NCI-H526 (cell line): ENCODE data around the gene THAP7.
A peak's percentile ranks its signal among the peaks of the same experiment; 100 is the strongest.
"Not testable (repeated sequence)": the region's sequence is repeated elsewhere in the genome, so short reads cannot be mapped to it uniquely, and the experiment has no call there.

Experiments used
- DNase-seq, 2 experiments: peaks; one replicate each; lab custom pipeline; 2025; lab: John Stamatoyannopoulos, UW

THAP7 gene, protein sequence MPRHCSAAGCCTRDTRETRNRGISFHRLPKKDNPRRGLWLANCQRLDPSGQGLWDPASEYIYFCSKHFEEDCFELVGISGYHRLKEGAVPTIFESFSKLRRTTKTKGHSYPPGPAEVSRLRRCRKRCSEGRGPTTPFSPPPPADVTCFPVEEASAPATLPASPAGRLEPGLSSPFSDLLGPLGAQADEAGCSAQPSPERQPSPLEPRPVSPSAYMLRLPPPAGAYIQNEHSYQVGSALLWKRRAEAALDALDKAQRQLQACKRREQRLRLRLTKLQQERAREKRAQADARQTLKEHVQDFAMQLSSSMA

DNA sequence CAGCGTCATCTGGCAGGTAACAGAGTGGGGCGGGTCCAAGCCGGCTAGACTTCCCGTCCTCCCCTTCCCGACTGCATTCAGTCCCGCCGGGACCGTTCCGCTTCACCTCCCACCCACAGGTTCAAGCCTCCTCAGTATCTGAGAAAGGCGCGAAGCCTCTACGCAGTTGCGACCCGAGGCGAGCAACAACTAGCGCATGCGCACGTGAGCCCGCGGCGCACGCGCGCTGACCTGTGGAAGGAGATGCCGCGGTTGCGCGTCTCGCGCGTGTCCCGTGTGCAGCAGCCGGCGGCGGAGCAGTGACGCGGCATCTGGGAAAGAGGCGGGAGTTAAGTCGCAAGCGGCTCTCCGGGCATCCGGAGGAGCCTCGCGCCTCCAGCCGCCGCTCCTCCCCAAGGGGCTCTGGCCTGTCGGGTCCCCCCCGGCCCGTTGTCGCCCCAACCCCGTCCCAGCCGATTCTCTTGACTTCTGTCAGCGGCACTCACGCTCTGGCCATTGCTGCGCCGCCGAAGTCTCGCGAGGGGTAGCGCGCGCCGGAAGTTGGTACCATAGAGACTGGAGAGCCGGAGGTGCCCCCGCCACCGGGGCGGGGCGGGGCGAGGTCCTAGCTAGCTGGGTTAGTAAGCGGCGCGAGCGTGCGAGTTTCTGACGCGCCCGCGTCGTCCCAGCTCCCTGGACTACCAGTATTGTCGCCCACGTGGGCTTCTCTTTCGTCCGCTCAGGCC, at the start of gene THAP7:
THAP7 (minus strand) TSS at position 518 of the 725 bp plus-strand sequence; CDS start at position 311, 207 bp downstream.
- DNase-seq, result peak; percentile 85 to 93

DNA sequence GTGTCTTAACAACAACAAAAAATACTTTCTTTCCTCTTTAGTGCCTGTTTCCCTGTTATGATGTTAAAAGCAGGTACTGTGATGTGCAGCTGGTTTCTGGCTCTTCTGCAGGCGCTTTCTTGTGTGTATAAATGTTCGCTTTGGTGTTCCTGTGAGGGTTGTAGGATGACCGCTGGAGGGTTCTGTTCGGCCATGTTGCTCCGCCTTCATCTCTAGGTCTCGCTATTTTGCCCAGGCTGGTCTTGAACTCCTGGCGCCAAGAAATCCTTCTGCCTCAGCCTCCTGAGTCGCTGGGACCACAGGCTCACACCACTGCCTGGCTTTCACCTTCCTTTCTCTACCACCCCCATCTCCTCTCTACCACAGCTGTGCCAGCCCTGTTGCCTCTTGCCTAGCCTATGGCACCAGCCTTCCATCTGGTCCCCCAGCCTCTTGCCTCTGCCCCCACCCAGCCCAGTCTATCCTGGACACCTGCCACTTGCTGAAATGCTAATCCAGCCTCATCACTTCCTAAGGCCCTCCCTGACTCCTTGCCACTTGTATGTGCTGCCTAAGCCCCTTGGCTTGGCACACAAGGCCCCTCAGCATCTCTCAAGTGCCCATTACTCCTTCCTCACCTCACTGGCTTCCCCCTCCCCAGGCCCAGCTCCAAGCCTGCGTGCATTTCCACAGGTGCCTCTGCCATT, 49.4 kb upstream of the THAP7 start:
- DNase-seq, result no peak

DNA sequence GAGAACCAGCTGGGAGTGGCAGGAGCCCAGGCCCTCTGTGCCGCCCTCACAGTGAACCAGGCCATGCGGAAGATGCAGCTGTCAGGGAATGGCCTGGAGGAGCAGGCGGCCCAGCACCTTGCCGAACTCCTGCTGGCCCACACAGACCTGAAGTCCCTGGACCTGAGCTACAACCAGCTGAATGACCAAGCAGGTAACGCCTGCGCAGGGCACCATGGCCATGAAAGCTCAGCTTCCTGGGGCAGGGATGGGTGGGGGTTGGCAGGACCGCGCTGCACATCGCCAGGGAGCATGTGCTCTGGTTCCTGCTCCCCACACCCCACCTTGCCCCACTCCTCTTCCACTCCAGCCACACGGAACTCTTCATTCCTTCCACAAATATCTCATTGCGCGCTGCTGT, 47.0 kb upstream of the THAP7 start:
- DNase-seq, result not testable (repeated sequence)

DNA sequence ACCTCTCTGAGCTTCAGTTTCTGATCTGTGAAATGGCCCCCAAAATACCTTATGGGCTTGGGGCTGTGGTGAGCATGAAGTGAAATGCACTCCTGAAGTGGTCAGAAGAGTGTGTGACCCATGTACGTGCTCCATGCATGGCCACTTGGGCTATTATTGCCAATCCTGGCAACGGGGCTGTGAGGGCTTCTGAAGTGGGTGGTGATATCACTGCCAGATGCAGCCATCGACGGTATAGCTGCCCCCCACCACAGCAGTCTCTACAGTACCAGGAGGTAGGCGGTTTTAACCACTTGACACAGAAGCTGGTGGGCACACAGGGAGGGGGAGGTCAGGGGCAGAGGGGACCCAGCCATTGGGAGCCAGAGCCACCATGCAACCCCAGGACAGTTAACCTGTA, 46.5 kb upstream of the THAP7 start:
- not testable (repeated sequence) for DNase-seq

DNA sequence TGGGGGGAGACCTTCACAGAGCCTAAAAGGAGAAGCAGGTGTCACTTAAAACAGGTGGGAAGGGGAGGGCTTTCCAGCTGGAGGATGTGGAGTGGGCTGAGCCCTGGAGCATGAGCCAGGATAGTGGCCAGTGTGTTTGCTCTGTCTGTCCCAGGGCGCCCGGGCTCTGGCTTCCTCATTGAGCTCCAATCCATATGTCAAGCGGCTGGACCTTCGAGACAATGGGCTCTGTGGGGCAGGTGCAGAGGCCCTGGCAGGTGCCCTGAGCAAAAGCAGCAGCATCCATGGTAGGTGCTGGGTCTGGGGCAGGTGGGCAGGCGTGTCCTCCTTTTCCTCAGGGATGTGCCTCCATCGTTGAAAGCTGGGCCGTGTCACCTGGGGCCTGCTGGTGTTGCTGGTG, 45.8 kb upstream of the THAP7 start:
- DNase-seq, result no peak

DNA sequence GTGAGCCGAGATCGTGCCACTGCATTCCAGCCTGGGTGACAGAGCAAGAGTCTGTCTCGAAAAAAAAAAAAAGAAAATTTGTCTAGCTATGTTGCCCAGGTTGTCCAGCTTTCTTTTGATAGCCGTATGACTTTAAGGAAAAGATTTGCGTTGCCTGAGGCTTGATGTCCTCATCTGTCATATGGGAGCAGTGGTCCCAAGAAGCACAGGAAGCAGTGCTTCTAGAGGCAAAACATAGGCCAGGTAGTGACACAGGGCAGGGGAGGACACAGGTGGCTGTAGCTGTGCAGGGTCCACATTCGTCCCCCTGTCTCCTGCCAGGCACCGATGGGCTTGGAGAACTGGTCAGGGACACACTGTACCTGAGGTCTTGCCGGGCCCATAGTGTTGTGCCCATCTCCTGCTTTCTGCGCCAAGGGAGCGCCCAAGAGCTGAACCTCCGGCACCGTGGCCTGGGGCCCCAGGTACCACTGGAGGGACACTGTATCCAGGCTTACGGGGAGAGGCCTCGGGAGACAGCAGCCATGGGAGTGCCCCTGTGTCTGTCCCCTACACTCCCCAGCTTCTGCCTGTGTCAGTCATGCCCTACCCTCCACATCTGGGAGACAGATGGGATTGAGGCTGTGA, 45.2 kb upstream of the THAP7 start:
- no peak for DNase-seq

DNA sequence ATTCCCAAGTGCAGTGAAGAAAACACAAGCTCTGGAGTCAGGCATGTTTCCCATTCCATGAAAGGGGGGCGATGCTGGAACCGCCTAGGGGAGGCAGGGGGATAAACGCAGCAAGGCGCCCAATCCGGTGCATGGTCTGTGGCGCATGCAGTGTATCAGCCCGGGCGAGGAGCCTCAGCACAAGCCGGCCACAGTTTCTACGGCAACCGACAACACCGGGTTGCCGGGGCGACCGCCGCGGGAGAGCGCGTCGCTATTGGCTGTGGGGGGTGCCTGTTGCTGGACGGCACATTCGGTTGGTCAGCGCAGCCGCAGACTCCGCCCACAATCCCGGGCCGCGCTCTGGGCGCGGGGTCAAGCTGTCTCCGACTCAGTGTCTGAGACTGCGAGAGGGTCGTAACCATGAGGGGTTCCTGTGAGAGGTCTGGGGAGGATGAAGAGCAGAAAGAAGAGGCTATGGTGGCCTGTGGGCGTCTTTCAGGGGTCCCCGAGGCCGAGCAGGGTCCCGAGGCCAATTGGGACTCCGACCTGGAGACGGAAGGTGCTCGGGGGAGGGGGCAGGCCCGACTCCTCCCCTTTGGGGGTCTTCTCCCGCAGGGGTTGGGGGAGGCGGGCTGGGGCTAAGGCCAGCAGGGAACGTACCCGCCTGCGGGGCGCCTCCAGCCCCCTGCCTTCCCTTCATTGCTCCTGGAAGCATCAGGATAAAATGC, 43.8 kb upstream of the THAP7 start, which contains the start of gene LRRC74B:
LRRC74B (plus strand) TSS at position 362 of the 710 bp plus-strand sequence; CDS start at position 403, 41 bp downstream.
- DNase-seq, result peak; percentile 66 to 92

DNA sequence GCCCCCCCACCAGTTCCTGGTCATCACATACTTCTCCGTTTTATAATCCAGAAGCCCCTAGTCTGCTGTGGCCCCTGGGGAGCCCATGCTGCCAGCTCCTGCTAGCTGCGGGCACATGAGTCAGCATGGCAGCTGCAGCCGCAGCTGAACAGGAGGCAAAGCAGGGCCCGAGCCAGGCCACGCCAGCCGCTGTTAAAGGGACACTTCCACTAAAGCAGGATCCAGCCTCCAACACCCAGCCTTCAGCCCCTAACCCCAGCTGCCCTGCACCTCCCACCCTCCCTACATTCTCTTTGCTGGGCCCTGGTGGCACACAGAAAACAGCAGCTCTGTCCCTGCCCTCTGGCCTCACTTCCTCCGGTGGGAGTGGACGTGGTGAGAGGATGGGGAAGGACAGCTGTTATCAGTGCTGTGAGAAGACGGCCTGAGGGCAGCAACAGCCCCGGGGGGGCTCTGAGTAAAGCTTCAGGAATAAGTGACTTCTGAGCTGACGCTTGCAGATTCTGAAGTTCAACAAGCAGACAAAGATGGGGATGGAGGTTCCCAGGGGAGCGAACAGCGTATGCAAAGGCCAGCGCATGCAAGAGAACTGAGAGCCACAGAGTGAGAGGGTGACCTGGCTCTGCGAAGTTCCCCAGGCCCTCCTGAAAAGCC, 43.1 kb upstream of the THAP7 start:
- DNase-seq, result peak in 1 of 2 experiments; percentile 46

DNA sequence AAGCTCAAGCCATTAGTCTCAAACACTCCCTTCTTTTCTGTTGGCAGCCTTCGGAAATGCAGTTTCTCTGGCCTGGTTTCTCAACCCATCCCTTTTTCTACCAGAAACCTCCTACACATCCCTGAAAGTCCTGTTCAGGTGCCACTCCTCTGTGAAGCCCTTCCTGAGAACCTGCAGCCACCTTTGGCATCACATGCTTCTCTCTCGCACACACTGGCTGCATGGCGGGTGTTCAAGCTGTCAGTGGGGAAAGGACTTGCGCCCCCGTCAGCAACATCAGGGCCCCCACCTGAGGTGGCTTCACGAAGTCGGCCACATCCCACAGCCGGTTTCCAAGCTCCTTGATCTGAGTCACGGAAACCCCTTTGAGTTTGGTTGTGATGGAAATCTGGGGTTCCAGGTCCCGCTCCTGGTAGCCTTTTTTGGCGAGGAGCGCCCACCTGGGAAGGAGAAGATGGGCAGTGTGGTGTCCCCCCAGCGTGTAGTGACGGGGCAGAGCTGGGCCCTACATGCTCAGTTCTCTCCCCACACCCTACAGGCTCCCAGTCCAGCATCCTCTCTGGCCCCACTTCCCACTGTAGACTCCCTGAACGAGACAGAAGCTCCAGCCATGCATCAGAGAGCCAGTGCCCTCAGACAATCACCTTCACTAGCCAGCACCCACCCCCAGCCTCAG, 42.1 kb upstream of the THAP7 start:
- no peak for DNase-seq

DNA sequence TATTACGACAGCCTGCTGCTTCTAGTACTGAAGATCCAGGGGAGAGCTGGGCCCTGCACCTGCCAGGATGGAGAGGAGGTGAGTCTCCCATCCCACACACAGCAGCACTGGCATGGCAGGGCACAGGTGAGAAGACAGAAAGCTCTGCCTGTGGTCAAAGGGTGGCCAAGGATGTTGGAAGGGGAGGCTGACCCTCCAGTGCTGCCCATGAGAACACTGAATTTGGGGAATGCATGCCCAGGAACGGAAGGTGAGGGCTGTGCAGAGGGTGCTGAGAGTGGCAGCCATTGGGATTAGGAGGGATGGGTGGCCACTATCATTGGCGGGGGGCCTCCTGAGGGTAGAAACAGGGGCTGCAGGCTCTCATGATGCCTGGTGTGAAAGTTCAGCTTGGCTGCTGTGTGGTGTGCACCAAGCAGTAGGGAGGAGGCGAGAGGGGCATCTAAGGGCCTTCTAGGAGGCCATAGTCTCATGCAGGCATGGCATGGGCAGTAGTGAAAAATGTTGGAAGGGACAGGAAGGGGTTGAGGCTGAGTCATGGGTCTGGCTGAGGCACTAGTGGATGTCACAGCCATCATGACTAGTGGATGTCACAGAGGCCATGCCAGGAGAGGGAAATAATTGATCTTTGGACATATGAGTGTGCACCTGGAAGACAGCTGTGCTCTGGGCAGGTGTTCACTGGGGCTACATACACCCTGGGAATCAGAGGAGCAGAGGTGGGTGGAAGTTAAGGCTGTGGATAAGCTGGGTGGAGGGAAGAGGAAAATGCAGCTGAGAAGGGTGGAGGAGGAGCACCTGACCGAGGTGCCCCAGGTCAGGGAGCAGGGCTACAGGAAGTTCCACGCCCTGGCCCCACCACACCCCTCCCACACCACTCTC, 41.3 kb upstream of the THAP7 start:
- no peak for DNase-seq

DNA sequence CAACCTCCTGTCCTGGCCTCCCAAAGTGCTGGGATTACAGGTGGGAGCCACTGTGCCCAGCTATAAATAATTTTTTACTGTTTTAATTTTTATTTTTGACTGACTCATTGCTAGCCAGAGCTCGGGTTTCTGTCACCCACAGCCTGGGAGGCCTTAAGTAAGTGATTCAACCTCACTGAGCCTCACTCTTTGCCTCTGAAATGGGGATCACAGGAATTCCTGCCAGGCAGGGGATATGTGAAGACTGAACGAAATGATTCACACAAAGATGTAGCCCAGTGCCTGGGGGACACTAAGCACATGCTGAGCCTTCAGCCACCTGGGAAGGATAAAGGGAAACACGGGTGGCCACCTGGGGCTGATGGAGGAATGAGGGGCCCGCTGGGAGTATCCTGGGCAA, 40.0 kb upstream of the THAP7 start:
- no peak for DNase-seq

DNA sequence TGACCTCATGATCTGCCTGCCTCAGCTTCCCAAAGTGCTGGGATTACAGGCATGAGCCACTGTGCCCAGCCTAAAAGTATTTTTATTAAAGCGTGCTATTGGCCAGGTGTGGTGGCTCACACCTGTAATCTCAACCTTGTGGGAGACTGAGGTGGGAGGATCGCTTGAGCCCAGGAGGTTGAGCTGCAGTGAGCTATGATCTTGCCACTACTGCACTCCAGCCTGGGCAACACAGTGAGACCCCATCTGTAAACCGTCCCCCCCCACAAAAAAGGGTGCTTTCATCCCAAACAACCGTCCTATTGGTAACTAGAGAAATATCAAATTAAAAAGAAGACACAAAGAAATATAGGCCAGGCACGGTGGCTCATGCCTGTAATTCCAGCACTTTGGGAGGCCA, 37.2 kb upstream of the THAP7 start:
- not testable (repeated sequence) for DNase-seq

DNA sequence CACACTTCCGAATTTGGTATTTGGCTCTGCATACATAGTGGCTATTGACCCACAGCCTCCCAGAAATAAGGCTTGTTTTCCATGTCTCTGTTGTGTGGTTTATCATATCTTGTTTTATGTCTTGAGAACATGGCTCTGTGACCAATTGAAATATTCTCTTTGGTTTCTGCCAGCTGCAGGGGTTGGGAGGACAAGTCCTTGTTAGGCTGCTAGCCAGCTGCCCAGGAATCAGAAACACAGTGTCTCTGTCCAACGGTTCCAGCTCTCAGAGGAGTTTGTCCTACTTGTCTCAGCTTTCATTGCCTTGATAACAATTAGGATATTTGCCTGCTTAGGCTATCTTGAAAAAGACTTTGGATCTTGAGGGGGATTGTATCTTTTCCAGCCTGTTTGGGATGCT, 36.5 kb upstream of the THAP7 start:
- DNase-seq, result no peak

DNA sequence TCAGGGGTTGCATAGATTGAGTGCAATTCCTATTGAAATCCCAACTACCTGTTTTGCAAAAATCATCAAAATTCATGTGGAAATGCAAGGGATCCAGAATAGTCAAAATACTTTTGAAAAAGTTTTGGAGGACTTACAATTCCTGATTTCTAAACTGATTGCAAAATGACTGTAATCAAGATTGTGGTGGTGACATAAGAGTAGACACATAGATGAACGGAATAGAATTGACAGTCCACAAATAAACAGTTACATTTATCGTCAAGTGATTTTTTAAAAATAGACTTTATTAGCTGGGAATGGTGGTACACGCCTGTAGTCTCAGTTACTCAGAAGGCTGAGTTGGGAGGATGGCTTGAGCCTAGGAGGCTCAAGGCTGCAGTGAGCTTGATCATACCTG, 33.1 kb upstream of the THAP7 start:
- DNase-seq, result no peak

DNA sequence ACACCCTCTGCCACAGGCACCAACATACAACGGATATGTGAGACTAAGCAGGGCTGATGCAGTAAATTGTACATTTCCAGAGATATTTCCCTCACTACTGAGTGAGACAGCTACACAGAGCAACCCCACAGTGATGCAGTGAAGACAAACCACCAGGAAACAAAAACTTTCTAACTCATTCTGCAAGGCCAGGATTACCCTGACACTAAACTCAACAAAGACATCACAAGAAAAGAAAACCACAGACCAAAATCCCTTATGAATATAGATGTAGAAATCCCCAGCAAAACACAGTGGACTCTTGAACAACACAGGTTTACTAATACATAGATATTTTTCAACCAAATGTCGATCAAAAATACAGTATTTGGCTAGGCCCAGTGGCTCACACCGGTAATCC, 32.0 kb upstream of the THAP7 start:
- DNase-seq, result no peak

DNA sequence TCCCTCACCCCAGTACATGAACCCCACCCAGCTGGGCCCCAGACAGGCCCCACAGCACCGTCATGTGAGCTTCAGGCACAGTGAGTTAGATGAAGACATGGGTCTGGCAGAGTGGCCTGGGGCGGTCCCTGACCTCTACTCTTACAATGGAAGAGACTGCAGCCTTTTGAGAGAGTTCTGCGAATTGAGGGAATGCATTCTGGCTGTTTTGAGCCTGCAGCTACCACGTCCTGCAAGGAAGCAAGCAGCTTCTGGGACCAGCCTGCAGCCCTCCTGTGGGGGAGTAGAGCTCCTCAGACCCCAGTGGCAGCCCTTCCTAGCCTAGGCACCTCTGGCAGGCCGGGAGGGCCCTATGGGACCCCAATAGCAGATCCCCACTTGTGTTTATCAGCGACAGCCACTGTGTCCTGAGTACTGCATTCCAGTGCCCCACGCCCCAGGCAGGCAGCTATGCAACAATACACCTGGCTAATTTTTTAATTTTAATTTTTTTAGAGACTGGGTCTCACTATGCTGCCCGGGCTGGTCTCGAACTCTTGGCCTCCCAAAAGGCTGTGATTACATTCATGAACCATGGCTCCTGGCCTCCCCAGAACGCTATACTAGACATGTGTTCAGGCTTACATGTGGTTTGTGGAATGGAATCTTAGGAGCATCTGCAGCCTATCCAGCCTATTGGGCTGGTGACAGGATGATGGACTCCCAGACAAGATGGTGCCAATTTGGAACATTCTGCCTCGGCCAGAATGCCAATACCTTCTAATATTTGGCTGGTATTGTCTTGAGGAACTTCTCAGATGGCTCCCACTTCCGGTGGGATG, 31.2 kb upstream of the THAP7 start:
- DNase-seq, result no peak

DNA sequence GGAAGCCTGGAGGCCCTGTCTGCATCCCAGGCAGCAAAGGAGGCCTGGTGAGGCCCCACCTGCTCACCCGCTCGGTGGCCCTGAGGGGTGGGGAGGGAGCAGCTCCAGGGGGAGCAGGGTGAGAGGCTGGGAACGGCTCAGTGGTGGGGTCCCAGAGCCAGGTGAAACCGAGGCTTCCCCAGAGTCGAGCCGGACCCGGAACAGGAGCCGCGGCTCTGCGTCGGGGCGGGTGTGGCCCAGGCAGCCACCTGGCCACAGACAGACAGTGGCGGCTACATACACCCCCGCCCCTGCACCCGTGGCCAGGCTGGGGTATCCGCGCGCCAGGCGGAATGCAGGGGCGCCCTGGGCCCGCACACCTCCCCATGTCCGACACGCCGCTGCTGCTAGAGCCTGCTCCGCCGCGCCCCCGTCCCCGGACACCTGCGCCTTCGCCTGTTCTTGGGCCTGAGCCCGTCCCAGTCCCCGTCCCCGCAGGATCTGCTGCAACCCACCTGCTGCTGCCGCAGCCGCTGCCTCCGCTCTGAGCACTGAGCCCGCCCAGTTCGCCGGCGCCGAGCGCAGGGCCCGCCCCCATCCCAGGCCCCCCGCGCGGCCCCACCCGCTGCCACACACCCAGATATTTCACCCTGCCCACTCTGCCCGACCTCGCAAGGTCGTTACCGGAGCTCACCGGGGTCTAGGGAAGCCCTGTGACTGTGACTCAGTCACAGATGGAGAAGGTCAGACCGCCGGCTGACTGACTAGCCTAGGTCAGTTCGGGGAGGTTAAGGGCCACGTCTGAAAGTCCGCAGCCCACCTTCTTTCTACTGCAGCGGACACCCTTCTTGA, 30.3 kb upstream of the THAP7 start, which contains the start of gene SLC7A4:
SLC7A4 (minus strand) TSS at position 525 of the 831 bp plus-strand sequence. CDS start 749 bp downstream, outside the sequence.
- DNase-seq, result peak in 1 of 2 experiments; percentile 34
